GM18858 (cell line): ENCODE measurements around the gene VCPKMT.
"Not testable (repeated sequence)": the region's sequence is repeated elsewhere in the genome, so short reads cannot be mapped to it uniquely, and the experiment has no call there.

Source experiments
- ATAC-seq: cut with Tn5 transposase; IDR thresholded peaks from one replicate; pipeline ENCODE4 v1.9.1; 2021; ENCODE audit not compliant: unreplicated experiment

The VCPKMT gene

DNA sequence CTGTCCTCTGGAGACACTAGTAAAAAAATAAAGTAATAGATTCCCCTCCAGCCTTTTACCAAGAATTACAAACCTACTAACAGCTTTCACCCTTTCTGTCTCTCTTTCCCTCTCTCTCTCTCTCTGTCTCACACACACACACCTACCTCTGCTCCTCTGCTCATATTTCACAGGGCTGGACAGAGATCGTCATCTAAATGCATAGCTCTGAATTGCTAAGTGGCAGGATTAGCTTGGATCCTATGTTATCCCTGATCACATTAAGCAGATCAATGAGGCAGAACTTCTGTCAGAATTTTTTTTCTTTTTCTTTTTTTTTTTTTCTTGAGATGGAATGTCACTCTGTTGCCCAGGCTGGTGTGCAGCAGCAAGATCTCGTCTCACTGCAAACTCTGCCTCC is 22.9 kb downstream of the VCPKMT start:
- ATAC-seq = no peak

DNA sequence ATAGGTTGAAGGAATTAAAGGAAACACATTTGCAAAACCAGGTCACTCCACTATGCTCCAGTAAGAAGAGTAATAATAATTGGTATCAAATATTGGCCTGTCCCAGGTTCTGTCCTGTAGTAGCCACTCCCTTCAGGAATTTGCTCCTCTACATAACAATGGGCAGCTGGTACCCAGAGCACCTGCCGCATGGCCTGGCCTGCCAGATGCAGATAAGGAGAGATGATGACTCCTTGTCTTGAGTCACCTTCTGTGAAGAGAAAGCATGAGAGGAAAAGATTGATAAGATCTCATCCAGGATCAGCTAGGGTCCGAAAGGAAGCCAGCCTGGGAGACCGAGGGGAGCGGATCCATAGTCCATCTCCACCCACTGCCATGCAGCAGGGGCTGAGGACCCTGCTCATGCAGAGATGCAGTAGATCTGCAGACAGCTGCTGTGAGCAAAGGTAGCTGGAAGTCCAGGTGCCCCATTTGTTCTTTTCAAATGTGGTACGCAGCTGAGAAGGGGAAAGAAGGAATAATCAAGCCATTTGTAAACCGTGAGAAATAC is 24.3 kb downstream of the VCPKMT start:
- ATAC-seq = no peak

DNA sequence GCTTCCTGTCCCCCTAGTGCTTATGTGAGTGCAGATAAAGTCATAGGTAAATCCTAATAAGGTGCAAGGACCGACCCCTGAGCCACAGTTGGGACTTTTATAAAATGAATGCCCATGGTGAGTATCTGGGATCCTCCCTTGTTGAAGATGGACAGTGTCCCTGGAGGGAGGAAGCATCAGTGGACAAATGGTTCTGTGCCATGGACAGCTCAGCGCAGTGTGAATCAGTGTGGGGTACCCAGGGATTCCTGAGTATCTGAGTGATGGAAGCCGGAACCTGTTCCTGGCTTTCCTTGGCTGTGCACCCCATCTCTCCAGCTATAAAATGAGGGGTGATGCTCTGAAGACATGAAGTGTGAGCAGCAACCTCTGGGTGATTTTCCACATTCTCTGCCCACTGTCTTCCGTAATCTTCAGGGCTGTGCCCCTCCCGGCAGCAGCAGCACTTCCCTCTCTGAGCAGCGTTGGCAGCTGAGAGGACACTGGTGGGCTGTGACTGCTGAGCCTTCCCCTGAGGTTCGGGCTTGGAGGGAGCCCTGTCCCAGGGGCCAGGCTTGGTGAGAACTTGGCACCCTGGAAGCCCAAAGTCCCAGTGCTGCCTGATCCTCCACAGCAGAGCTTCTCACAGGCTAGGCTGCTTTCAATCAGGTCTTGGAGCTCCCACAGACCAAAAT is 25.0 kb downstream of the VCPKMT start:
- ATAC-seq = no peak

DNA sequence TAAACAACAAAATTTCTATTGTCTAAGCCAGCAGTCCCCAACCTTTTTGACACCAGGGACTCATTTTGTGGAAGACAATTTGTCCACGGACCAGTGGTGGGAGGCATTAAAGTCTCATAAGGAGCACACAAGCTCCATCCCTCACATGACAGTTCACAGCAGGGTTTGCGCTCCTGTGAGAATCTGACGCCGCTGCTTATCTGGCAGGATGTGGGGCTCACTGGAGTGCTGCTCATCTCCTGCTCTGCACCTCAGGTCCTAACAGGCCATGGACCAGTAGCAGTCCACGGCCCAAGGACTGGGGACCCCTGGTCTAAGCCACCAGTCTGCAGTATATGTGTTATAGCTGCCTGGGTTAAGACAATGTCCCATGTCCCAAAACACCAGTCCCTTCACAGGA is 27.2 kb downstream of the VCPKMT start:
- no peak for ATAC-seq

DNA sequence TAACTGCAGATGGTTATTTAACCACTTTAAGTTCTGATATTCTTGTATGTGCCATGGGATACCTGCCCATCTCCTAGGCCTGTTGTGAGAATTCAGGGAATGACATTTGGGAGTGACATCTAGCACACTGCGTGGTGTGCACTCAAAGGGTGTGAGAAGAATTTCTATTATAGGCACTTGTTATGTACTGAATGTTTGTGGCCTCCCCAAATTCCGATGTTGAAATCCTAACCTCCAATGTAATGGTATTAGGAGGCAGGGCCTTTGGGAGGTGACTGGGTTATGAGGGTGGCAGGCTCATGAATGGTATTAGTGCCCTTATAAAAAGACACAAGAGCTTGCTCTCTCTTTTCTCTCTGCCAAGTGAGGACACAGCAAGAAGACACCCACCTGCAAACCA is 27.6 kb downstream of the VCPKMT start:
- ATAC-seq = no peak

DNA sequence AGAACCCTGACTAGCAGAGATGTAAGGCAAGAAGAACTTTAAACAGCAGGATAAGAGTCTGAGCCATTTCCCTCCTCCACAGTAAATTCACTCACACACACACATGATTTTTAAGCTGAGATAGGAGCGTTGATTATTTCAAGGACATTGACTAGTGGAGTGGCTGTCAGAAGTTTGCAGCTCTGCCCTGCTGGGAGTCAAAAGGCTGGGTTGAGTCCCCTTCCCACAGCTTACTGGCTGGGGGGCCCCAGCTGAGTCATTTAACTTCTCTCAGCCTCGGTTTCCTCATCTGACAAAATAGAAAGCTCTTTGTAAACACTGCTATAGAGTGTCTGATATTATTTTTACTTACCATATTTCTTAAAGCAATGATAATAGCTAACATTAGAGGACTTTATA is 28.3 kb downstream of the VCPKMT start:
- no peak for ATAC-seq

DNA sequence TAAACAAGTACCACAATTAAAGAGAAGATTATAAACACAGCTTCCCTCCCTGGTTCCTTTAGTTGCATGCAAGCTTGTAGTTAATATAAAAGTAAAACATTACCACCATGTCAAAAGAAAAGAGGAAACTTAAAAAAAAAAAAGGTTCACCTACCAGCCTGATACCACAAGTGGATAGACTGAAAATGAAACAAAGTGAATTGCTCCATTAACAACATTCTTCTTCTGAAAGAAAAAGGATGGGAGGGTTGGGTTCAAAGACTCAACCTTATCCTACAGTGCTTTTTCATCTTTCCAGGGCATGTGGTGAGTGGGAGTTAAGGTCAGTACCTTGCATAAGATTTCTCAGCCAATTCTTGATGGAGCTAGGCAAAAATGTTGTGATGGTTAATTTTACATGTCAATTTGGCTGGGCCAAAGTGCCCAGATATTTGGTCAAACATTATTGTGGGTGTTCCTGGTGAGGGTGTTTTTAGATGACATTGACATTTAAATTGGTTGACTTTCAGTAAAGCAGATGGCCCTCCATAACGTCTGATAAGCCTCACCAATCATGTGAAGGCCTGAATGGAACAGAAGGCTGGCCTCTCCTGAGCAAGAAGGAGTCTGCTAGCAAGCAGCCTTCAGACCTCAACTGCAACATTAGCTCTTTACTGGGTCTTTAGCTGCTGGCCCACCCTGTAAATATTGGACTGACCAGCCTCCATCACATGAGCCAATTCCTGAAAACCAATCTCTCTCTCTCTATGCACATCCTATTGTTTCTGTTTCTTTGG is 28.8 kb downstream of the VCPKMT start:
- no peak for ATAC-seq

DNA sequence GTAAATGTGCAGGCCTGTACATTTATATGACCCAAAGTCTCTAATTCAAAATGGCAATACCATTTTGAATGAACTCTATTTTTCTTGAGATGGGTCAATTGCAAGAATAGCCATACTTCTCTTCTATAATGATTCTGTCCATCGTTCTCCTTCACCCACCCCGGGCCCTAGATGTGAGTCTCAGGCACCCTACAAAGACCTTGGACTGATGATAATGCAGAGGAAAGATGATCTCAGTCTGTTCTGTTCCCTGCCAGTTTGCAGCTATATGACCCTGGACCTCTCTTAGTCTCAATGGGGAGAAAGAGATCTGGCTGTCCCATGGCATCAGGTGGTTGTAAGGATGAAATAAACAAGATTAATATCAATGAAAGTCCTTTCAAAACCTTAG is 30.1 kb downstream of the VCPKMT start:
- no peak for ATAC-seq

DNA sequence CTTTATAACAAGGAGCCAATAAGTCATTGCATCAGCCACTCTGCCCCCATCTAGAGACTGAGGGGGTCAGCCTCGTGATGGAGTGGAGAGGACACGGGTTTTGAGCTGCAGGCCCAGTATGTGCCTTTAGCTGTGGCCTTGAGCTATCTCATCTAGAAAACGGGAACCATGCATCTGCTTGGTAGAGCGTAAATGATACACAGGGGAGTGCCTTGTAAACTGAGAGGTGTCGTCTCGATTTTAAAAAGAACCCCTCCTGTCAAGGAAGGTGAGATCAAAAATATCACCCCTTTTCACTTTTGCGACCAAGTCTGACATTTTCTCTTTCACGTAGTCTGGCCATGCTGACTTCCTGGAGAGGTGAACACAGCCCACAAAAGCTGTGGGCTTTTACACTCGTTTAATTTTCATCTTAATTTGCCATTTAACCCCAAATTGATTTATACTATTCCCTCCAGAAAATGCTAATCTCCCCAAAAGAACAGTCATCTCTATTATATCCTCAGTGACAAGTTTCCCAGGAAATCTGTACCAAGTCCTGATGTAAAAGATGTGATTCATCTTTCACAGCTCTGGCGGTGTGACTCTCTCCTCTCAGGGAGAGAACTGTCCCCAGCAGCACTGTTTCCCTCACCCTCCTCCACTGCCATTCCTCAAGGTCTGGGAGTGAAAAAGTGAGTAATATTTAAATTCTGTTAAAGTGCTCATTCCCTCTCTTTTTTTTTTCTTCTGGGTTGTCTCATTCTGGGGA is 30.6 kb downstream of the VCPKMT start:
- peak; percentile 47 for ATAC-seq

DNA sequence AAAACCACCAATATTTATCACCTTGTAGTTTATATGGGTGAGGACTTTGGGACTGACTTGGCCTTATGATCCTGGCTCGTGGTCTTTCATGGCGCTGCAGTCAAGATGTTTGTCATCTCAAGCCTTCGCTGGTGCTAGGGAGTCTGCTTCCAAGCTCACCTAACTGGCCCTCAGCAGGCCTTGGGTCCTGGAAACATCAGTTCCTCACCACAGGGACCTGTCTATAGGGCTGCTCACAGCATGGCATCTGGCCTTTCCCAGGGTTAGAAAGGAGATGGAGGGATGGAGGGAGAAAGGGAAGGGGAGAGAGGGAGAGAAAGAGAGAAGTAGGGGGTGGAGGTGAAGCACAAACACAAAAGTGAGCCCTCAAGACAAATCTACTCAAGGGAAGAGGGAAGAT is 31.7 kb downstream of the VCPKMT start:
- ATAC-seq = no peak

DNA sequence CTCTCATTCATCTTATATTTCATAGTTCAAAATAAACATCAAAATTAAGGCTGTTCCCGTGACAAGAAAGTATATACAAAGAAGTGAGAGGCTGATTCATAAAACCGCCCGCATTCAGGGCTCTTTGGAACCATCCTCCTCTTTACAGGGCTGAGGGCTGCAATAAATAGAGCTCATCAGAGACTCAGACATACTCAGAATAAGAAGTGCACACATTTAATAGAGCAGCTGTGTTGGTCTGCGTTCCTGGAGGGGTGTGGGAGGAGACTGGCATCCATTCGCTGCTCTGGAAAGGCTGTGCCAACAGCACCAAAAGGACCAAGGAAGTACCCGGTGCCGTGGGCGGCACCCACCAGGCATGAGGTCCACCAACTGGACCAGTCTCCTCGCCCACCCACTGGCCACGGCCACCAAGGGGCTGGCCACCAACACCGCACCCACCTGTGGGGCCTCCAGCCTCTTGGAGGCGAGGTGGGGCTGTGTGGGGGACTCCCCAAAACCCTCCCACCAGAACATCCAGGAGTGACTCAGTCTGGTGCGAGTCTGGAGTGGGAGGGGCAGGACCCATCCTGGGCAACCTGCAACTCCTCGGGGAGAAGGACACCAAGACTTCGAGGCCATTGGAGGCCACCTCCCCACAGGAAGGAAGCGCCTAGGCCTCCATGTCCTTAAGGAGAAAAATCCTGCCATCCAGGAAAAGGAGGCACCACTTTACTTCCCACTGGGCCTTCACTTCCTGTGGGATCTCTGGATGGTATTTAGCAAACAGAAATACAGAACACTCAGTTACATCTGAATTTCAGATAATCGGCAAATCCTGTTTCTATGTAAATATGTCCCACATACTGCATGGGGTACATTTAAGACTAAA is 32.7 kb downstream of the VCPKMT start:
- ATAC-seq = peak; percentile 24

DNA sequence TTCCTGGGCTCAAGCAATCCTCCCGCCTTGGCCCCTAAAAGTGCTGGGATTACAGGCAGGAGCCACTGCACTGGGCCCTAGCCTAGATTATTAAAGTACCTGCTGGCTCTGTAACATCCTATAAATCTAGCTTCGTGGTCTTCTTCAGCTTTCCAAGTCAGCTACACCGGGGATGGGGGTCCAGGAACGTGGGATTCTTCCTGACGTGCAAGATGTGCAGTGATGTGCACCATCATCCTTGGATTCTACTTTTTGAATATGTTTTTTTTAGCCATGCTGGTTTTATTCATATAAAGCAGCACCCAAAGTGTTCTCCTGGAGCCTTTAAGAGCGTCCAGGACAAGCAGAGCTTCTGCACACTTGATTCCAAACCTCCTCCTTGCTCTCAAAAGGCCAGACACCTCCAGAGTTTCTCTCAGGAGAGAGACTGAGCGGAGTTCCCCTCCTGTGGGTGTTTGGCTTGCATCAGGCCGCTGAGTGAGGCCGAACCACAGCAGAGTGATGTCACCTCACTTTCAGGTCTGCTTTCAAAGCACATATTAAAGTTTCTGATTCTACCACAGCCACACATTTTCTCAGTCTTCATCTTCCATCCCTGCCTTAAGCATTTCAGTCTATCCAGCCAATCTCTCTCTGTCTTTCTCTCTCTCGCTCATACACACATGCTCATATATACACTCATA is 33.4 kb downstream of the VCPKMT start:
- ATAC-seq = peak; percentile 64

DNA sequence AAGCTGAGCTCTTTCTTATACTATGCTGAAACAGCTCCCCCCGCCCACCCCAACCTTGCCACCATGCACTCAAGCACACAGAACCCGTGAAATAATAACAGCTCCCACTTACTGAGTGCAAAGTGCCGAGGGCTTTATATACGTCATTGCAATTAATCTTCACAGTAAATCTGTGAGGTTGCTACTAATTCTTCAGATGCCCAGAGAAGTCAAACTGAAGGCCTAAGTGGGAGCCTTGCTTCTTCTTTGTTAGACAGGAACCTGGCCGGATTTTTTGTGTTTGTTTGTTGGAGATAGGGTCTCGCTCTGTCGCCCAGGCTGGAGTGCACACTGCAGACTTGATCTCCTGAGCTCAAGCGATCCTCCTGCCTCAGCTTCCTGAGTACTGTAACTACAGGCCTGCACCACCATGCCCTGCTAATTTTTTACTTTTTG is 34.0 kb downstream of the VCPKMT start:
- ATAC-seq = no peak

DNA sequence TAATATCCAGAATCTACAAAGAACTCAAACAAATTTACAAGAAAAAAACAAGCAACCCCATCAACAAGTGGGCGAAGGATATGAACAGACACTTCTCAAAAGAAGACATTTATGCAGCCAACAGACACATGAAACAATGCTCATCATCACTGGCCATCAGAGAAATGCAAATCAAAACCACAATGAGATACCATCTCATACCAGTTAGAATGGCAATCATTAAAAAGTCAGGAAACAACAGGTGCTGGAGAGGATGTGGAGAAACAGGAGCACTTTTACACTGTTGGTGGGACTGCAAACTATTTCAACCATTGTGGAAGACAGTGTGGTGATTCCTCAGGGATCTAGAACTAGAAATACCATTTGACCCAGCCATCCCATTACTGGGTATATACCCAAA is 37.3 kb downstream of the VCPKMT start:
- not testable (repeated sequence) for ATAC-seq

DNA sequence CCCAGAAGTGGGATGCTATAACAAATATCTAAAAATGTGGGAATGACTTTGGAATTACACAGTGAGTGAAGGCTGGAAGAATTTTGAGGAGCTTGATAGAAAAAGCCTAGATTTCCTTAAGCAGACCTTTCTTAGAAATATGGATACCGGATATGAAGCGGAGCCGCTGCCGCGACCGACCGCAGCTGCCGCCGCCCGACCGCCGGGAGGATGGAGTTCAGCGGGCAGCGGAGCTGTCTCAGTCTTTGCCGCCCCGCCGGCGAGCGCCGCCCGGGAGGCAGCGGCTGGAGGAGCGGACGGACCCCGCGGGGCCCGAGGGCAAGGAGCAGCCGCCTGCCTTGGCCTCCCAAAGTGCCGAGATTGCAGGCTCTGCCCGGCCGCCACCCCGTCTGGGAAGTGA is 42.7 kb downstream of the VCPKMT start:
- ATAC-seq = not testable (repeated sequence)

DNA sequence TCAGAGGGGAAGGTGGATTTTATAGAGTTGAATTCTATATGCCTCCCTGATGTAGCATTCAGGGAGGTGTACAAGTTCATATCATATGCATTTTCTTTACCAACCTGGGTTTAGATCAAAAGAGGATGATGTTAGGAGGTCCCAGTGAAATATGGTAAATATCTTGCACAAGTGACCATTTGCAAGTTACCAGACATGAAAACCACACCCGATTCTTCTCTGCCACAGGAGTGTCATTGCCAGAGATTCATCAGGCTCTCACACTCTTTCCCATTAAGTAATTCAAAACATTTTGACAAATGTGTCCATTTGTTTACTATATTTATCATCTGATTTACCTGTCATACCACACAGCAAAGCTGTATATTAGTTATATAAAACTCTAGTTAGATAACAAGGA is 44.0 kb downstream of the VCPKMT start:
- no peak for ATAC-seq

DNA sequence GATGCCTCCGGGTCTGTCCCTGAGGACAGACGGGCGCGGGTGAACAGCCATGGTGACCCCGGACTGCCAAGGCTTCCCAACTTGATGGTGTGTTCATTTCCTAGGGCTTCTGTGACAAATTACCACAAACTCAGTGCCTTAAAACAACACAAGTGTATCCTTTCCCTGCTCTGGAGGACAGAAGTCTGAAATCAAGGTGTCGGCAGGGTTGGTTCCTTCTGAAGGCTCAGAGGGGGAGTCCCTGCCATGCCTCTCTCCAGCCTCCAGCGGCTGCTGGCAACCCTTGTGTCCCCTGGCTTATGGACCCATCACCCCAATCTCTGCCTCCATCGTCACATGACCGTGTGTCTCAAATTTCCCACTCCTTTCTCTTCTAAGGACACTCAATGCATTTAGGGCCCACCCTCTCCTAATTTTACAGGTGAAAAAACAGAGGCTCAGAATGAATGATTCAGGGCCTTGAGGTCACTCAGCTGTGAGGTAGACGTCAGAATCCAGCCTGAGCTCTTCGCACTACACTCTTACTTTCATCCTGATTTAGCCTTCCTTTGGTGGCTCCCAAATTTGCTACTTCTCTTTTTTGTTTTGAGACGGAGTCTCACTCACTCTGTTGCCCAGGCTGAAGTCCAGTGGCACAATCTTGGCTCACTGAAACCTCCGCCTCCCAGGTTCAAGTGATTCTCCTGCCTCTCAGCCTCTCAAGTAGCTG is 45.4 kb downstream of the VCPKMT start:
- no peak for ATAC-seq

DNA sequence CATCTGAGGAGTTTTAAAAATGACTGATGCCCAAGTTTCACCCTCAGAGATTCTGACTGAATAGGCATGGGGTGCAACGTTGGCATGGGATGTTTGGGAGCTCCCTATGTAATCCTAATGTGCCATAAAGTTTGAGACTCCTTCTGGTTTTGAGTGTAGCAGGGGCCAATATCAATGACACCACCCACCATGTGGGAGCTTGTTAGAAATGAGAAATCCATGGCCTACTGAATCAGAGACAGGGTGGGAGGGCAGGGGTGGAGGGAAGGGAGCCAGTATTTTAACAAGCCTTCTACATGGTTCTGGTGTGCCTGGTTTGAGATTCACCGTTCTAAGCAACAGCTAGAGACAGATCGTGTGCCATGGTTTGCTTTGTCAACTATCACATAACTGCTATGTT is 46.1 kb downstream of the VCPKMT start:
- no peak for ATAC-seq

DNA sequence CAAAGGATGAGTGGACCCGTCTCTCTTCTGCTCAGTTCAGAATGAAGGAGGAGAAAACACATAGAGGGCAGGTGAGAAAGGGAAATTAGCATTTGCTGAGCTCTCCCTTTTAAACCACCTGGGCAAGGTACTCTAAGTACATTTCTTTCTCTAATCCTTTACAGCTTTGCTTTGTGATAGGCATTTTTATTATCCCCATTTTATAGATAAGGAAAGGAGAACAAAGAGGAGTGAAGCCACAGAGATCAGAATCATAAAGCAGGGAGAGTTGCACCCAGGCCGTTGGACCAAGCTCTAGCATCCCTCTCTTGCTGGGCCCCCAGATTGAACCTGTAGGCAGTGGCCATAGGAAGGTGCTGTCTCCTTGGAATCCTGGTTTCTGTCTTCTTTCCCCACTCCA is 47.0 kb downstream of the VCPKMT start:
- no peak for ATAC-seq

DNA sequence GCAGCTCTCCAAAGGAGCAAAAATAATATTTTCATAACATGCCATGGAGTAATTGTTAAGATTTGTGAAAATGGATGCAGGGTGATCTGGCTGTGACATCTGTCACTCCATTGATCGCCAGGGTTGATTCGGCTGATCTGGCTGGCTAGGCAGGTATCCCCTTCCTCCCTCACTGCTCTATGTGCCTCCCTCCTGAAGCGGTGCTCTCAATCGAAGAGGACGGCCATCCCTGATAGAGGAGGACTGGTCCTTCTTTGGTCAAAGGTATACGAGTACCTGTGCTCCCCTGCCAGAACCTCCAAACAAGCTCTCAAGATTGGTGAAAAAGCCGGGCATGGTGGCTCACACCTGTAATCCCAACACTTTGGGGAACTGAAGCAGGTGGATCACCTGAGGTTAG is 47.9 kb downstream of the VCPKMT start:
- no peak for ATAC-seq
